Measurements from ENCODE around the gene SLC25A1. TPM values are rescaled to one million over a fixed set of nuclear protein-coding genes. Genes with fewer than 3 reads are reported as not detected.

The SLC25A1 gene
- total and polyA plus RNA-seq, 2 donors from 2014 or later = 62.6 to 128 TPM

- H3K36me3 ChIP-seq (ENCODE audit: control insufficient read depth in 2 of 3, insufficient read depth in 3 of 3, low read length in 3 of 3) = peaks cover 0 to 2% (median 0%) of the 10 kb centered on the region in 3 donors
- intact Hi-C loops (cut with DNase I) = no loop called here
- DNase-seq = no peak
- H3K9me3 ChIP-seq (ENCODE audit: control insufficient read depth in 2 of 3, insufficient read depth in 1 of 3, low read length in 3 of 3) = no peaks in the 10 kb centered on the region
- FAIRE-seq = no peak
- no peak overlapping the region for H3K9ac ChIP-seq (ENCODE audit: low read length in 3 of 3)
- H3K4me3 ChIP-seq (ENCODE audit: low read length in 3 of 3) = no peak overlapping the region
- no peak overlapping the region for H3K27ac ChIP-seq (ENCODE audit: low read depth in 2 of 2, low read length in 2 of 2)
- TF ChIP-seq CTCF (IDR thresholded peaks at IDR 0.05; ENCODE audit: borderline replicate concordance, extremely low read depth, insufficient read depth) = no peak
- H3K27me3 ChIP-seq (ENCODE audit: control insufficient read depth, insufficient read depth, low read length) = no peaks in the 10 kb centered on the region
- H3K4me1 ChIP-seq (ENCODE audit: control insufficient read depth in 2 of 3, insufficient read depth in 2 of 3, low read depth in 1 of 3, low read length in 3 of 3) = peaks cover 0 to 2% (median under 1%) of the 10 kb centered on the region in 3 donors
Measured at GRCh38 chr22:19128009-19128401, 50.5 kb downstream of the SLC25A1 start.

- Histone ChIP-seq H3K27me3 (ENCODE audit: control insufficient read depth, insufficient read depth, low read length) (no peaks in the 10 kb centered on the region), H3K4me3 (ENCODE audit: low read length in 3 of 3) (no peak overlapping the region), H3K27ac (ENCODE audit: low read depth in 2 of 2, low read length in 2 of 2) (no peak overlapping the region), H3K9me3 (ENCODE audit: control insufficient read depth in 2 of 3, insufficient read depth in 1 of 3, low read length in 3 of 3) (no peaks in the 10 kb centered on the region), H3K36me3 (ENCODE audit: control insufficient read depth in 2 of 3, insufficient read depth in 3 of 3, low read length in 3 of 3) (no peaks in the 10 kb centered on the region), H3K9ac (ENCODE audit: low read length in 3 of 3) (no peak overlapping the region), H3K4me1 (ENCODE audit: control insufficient read depth in 2 of 3, insufficient read depth in 2 of 3, low read depth in 1 of 3, low read length in 3 of 3) (peaks cover 0 to 4% (median 4%) of the 10 kb centered on the region in 3 donors)
- TF ChIP-seq CTCF (IDR thresholded peaks at IDR 0.05; ENCODE audit: borderline replicate concordance, extremely low read depth, insufficient read depth) = no peak
- DNase-seq (peak in 1 of 5 donors; percentile 57), FAIRE-seq (no peak)
- intact Hi-C loops (cut with DNase I) = no loop called here
Measured at GRCh38 chr22:19127329-19128008, 51.1 kb downstream of the SLC25A1 start.

- H3K9me3 ChIP-seq (ENCODE audit: control insufficient read depth in 2 of 3, insufficient read depth in 1 of 3, low read length in 3 of 3) = no peaks in the 10 kb centered on the region
- no peak overlapping the region for H3K9ac ChIP-seq (ENCODE audit: low read length in 3 of 3)
- FAIRE-seq = no peak
- peak in 1 of 5 donors; percentile 42 for DNase-seq
- no peak for TF ChIP-seq CTCF (IDR thresholded peaks at IDR 0.05; ENCODE audit: borderline replicate concordance, extremely low read depth, insufficient read depth)
- H3K27ac ChIP-seq (ENCODE audit: low read depth in 2 of 2, low read length in 2 of 2) = no peak overlapping the region
- H3K4me3 ChIP-seq (ENCODE audit: low read length in 3 of 3) = no peak overlapping the region
- intact Hi-C loops (cut with DNase I) = no loop called here
- peaks cover 0 to 4% (median 4%) of the 10 kb centered on the region in 3 donors for H3K4me1 ChIP-seq (ENCODE audit: control insufficient read depth in 2 of 3, insufficient read depth in 2 of 3, low read depth in 1 of 3, low read length in 3 of 3)
- no peaks in the 10 kb centered on the region for H3K27me3 ChIP-seq (ENCODE audit: control insufficient read depth, insufficient read depth, low read length)
- H3K36me3 ChIP-seq (ENCODE audit: control insufficient read depth in 2 of 3, insufficient read depth in 3 of 3, low read length in 3 of 3) = no peaks in the 10 kb centered on the region
Measured at GRCh38 chr22:19126309-19127273, 51.9 kb downstream of the SLC25A1 start.

Other genes starting within 250 kb of the SLC25A1 start
- gene PRODH, start 242.4 kb downstream of the SLC25A1 start, total RNA-seq = 6.7 TPM
- 8.2 TPM for gene PRODH, start 242.4 kb downstream of the SLC25A1 start, polyA plus RNA-seq (ENCODE audit: insufficient read depth, low read depth, low replicate concordance)
- gene DGCR2, start 56.3 kb downstream of the SLC25A1 start, total RNA-seq = 67.7 TPM
- gene DGCR2, start 56.3 kb downstream of the SLC25A1 start, polyA plus RNA-seq (ENCODE audit: insufficient read depth, low read depth, low replicate concordance) = 37.5 TPM
- not detected for gene TSSK2, start 47.4 kb downstream of the SLC25A1 start, total RNA-seq
- not detected for gene TSSK2, start 47.4 kb downstream of the SLC25A1 start, polyA plus RNA-seq (ENCODE audit: insufficient read depth, low read depth, low replicate concordance)
- gene ESS2, start 34.1 kb downstream of the SLC25A1 start, total RNA-seq = 14.3 TPM
- gene ESS2, start 34.1 kb downstream of the SLC25A1 start, polyA plus RNA-seq (ENCODE audit: insufficient read depth, low read depth, low replicate concordance) = 15.3 TPM
- not detected for gene GSC2, start 28.4 kb downstream of the SLC25A1 start, total RNA-seq
- not detected for gene GSC2, start 28.4 kb downstream of the SLC25A1 start, polyA plus RNA-seq (ENCODE audit: insufficient read depth, low read depth, low replicate concordance)
- gene CLTCL1, start 113.0 kb upstream of the SLC25A1 start, total RNA-seq = 6.3 TPM
- 4.0 TPM for gene CLTCL1, start 113.0 kb upstream of the SLC25A1 start, polyA plus RNA-seq (ENCODE audit: insufficient read depth, low read depth, low replicate concordance)